ENCODE measurements around the gene PTCHD1.

PTCHD1 gene

GRCh38 chrX:23334848-23335599 is at the start of gene PTCHD1:
TSS of gene PTCHD1 (plus strand) at chrX:23334849. CDS start at chrX:23334876, 27 bp downstream.
- no peak for DNase-seq (ENCODE audit: extremely low read depth, low read depth)
- TF ChIP-seq CTCF (IDR thresholded peaks at IDR 0.05; ENCODE audit: low read depth, low read length, missing control alignments), result no peak
- no peak within 1 kb of the TSS for H3K4me3 ChIP-seq (replicated peaks; ENCODE audit: low read depth, low read length)

GRCh38 chrX:23286731-23287130 is 47.9 kb upstream of the PTCHD1 start:
- H3K4me3 ChIP-seq (replicated peaks; ENCODE audit: low read depth, low read length), result no peak overlapping the region
- DNase-seq (ENCODE audit: extremely low read depth, low read depth), result no peak
- TF ChIP-seq CTCF (IDR thresholded peaks at IDR 0.05; ENCODE audit: low read depth, low read length, missing control alignments), result no peak

- DNase-seq (ENCODE audit: extremely low read depth, low read depth), result no peak
- TF ChIP-seq CTCF (IDR thresholded peaks at IDR 0.05; ENCODE audit: low read depth, low read length, missing control alignments), result no peak
- no peak overlapping the region for H3K4me3 ChIP-seq (replicated peaks; ENCODE audit: low read depth, low read length)
These were observed 47.4 kb upstream of the PTCHD1 start for GRCh38 chrX:23287191-23287725.

GRCh38 chrX:23292354-23292987 is 42.2 kb upstream of the PTCHD1 start:
- TF ChIP-seq CTCF (IDR thresholded peaks at IDR 0.05; ENCODE audit: low read depth, low read length, missing control alignments), result no peak

DNA sequence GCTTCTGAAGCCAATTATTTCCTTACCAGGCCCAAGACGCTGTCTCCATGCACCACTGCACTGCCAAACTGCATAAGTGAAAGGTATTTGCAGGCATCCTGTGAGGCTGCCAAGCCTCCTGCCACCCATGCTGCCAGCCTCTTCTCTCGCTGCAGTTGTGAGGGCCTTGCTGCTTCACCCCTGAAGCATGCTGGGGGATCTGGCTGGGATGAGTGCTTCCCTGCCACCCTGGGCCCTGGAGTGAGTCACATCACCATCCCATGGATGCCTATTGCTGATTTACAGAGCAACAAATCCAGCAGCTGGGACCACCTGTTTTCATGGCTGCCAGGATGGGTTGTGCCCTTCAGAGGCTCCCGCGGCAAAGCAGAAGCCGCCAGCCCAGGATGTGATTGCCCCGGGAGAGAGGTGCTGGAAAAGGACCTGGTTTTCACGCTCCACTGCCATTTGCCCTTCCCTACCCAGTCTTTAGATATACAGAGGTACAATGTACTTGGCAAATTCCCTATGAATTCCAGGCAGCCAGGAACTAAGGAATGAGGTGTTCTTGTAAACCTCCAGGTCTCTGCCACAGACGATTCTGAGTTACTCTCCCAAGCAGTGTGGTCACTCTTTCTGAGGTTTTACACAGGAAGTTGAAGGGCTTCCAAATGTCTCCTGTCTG is 41.5 kb upstream of the PTCHD1 start:
- no peak for TF ChIP-seq CTCF (IDR thresholded peaks at IDR 0.05; ENCODE audit: low read depth, low read length, missing control alignments)
- H3K4me3 ChIP-seq (replicated peaks; ENCODE audit: low read depth, low read length), result no peak overlapping the region
- DNase-seq (ENCODE audit: extremely low read depth, low read depth), result no peak

More at GRCh38 chrX:23292354-23292987, 42.2 kb upstream of the PTCHD1 start:
- H3K4me3 ChIP-seq (replicated peaks; ENCODE audit: low read depth, low read length), result no peak overlapping the region
- no peak for DNase-seq (ENCODE audit: extremely low read depth, low read depth)

GRCh38 chrX:23304881-23305280 is 29.8 kb upstream of the PTCHD1 start:
- no peak for DNase-seq (ENCODE audit: extremely low read depth, low read depth)
- TF ChIP-seq CTCF (IDR thresholded peaks at IDR 0.05; ENCODE audit: low read depth, low read length, missing control alignments), result no peak
- no peak overlapping the region for H3K4me3 ChIP-seq (replicated peaks; ENCODE audit: low read depth, low read length)
